Left hindlimb (tissue), 1 donor: ENCODE measurements around the gene VCP.

Experiments
- DNase-seq: peaks from one replicate; pipeline ENCODE4 v3.0.0-alpha.2; 2018

VCP gene

GRCh38 chr9:35102769-35103659 lies 30.6 kb upstream of the VCP start, which contains the start of gene STOML2:
Gene STOML2 (minus strand): TSS chr9:35103131. CDS start chr9:35103094, 37 bp downstream.
- DNase-seq, result peak; percentile 96

DNA sequence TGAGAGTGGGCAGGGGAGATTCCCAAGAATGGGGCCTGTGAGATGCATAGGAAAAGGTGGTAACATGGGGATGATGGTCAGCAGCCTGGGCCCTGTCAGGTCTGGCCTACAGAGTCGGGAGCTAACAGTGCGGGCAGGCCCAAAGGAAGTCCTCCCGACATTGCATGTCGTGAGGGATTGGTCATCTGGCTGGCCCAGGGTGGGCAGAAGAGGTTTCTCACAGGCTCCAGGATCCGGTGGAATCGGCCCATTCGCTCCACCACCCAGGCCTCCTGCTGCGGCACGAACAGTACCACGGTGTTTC lies 30.0 kb upstream of the VCP start:
- no peak for DNase-seq

GRCh38 chr9:35097573-35097972 lies 25.1 kb upstream of the VCP start:
- DNase-seq, result no peak

DNA sequence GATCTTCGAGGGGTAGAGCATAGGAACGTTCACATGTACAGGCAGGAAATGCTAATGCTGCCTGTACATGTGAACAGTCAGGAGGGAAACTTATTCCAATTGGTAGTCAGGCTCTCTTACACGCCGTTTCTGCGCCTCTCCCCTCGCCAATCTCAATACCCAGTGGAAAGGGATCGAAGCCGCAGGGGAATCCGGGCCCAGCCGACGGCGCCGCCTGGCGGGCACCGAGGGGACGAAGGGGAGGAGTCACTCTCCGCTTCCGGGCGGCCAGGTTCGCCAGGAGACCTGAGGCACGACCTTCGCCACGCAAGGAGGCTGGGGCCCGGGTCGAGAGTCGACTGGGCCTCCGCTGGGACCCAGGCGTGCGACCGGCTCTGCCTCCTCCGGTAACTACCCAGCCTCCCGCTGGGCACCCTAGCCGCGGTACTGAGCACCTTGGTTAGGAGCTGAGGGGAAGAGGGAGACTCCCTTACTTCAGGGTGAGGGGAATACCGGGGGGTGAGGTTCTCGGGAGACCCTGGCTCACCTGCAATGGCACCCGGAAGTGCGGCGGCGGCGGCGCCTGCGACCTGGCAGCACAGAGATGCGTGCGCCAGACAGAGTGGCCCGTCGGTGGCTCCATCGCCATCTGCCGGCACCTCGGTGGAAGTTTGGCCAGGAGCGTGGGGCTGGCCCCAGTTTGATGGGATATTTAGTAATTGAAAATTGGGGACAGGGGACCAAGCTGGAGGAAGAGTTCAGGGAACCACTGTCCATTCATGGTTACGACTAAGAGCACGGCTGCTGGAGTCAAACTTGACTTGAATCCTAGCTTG lies 23.8 kb upstream of the VCP start, which contains the start of gene PIGO:
Gene PIGO (minus strand): TSS at position 557 of the 815 bp plus-strand sequence. CDS start 1,026 bp downstream, outside the sequence.
- DNase-seq, result peak; percentile 88

DNA sequence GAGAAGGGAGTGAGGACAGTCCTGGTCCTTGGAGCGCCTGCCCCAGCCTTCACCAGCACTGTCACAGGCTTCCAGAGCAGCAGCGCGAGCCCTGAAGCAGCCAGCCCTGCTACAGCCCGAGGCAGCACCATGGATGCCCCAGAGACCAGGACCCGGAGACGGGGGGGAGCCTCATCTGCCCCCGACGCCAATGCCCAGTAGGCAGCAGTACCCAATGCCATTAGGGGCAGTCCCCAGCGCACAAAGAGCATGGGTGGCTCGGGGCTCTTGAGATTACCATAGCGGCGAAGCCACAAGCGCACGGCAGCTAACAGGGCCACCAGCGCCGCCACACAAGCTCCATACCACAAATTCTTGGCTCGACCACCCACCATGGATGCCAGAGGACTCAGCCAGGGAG lies 19.1 kb upstream of the VCP start:
- DNase-seq, result no peak

DNA sequence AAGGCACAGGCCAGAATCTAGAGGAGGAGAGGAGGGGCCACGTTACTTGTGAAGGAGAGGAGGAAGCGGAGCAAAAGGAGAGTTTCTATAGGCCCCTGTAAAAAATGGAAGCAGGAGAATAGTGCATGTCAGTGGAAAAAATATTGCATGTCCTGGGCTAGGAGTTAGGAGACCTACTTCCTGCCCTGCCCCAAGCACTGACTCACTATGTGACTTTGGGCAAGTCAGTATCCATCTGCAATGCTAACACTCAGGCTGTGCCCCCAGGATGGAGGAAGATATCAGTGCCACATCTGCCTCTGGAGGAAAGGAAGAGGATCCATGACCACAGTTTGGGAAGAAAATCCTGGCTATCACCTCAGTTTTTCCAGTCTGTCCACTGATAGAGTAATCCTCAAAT lies 17.0 kb upstream of the VCP start:
- no peak for DNase-seq

DNA sequence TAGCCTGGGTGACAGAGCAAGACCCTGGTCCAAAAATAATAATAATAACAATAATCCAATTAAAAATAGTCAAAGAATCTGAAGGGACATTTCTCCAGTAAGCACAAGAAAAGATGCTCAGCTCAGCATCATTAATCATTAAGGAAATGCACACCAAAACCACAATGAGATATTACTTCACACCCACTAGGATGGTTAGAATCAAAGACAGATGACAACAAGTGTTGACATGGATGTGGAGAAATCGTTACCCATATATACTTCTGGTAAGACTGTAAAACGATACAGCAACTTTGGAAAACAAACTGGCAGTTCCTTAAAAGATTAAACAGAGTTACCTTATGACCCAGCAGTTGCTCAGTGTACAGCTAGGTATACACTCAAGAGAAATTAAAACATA lies 12.7 kb upstream of the VCP start:
- no peak for DNase-seq

- peak; percentile 94 for DNase-seq
Measured at GRCh38 chr9:35079426-35080341, 7.3 kb upstream of the VCP start, which contains the start of gene FANCG. Gene FANCG (minus strand): TSS chr9:35079942. CDS start chr9:35079524, 418 bp downstream.

DNA sequence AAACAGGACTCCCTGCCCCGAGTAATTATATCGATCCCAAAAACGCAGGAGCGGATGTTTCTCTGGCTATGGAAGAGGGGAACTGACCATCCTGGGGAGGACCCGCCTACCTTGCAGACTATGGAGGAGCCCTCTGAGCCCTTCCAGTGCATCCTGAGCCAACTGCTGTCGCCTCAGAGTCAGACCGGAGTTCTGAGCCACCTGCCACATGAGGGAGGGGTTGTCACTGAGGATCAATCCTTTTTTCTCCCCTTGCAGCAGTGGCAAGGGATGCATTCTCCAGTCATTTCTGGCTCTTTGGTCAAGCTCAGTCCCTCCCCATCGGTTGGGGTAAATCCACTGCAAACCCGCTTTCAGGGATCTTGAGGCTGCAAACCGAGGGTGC lies 6.6 kb upstream of the VCP start:
- peak; percentile 23 for DNase-seq

DNA sequence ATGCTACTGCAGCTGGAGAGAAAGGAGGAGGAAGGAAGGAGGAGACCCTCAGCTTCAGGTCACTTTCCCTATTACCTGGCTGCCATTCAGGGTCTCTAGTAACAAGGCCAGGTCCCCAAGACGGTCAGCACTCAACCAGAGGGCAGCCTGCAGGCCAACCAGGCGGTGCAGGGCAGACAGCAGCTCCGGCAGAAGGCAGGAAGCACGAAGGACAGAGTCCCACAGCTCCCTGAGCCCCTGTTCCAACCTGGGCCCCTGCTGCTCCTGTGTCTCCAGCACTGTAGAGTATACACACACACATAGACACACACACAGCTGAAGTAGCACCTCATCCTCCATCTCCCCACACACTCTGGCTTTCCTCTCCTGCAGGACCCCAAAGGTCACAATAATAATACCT lies 5.6 kb upstream of the VCP start:
- DNase-seq, result peak; percentile 13

DNA sequence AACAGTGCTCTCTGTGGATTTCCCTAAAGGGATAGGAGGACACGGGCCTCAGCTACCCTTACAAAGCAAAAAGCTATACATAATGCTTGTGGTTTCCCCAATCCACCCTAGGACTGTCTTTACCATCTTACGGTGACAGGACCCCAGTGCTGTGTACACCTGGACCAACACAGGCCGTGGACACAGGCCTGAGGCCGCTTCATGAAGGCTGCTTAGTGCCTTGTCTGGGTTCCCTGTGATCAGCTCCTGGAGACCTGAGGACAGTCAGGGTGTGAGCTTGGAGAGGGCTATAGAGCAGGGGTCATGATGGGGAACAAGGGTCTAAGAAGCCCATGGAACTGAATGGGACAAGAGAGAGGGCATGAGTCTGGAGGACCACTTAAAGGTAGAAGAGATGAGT lies 4.4 kb upstream of the VCP start:
- DNase-seq, result no peak

GRCh38 chr9:35075358-35075757 lies 2.9 kb upstream of the VCP start:
- peak; percentile 31 for DNase-seq

- DNase-seq, result no peak
Measured at GRCh38 chr9:35074791-35075190, 2.4 kb upstream of the VCP start.

- DNase-seq, result no peak
Measured at GRCh38 chr9:35074141-35074540, 1.7 kb upstream of the VCP start.

DNA sequence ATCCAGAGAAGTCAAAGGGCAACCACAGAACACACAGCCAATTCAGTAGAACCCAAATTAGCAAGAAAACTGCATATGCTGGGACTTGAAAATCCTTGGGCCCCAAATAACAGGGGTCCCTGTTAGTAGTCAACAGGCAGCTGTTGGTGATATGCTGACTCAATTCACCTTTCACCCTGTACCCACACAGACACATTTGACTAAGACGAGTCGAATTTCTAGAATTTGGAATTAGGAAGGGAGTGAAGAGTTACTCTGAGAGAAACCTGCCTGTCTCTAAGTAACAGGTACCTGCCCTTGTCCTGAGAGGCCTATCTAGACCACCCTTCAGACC lies 821 bp upstream of the VCP start:
- DNase-seq, result no peak

DNA sequence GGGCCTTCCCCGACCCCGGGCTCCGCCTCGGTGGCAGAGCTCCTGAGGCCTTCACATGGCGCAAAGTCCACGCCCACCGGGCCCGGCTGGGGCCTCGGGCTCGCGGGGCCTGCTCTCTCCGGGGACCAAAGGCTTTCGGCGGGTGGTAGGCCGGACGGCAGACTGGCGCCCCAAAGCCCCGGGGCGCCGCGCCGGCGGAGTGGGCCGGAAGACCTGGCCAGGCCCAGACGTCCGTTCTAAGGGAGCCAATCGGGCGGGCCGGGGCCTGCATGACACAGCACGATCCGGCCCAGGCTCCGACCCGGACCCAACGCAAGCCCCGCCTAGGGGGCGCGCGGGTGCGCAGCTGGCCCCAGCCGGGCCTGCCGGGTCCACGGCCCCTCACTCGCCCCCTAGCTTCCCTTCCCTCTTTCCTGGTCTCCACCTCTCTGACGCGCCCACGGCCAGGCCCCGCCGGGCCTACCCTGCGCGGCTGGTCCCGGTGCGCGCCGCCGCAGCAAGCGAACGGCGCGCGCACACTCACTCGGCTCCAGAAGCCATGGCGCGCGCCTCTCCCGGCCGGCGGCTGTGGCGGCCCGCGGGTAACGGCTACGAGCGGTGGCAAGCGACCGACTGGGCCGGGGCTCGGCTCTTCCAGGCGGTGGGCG lies 488 bp downstream of the VCP start:
- peak; percentile 88 for DNase-seq

- DNase-seq, result peak; percentile 1
Measured at GRCh38 chr9:35070823-35071813, 1.3 kb downstream of the VCP start.

- no peak for DNase-seq
Measured at GRCh38 chr9:35069020-35069419, 3.4 kb downstream of the VCP start.

DNA sequence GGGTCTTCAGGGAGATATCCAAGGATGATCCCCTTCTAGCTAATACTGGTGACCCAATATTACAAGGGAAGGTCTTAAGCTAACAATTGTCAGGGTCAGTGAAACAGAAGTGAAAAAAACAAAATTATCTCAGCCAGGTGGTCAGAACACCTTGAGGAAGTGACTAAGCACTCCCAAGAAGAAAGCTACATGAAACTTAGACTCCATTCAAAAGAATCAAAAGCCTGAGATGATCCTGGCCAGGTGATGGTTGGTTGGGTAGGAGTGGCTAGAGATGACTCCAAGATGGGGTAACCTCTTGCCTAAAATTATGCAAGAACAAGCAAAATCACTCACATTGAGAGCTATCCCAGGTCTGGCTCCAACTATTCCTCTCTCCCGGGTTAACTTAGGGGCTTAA lies 5.4 kb downstream of the VCP start:
- peak; percentile 1 for DNase-seq

DNA sequence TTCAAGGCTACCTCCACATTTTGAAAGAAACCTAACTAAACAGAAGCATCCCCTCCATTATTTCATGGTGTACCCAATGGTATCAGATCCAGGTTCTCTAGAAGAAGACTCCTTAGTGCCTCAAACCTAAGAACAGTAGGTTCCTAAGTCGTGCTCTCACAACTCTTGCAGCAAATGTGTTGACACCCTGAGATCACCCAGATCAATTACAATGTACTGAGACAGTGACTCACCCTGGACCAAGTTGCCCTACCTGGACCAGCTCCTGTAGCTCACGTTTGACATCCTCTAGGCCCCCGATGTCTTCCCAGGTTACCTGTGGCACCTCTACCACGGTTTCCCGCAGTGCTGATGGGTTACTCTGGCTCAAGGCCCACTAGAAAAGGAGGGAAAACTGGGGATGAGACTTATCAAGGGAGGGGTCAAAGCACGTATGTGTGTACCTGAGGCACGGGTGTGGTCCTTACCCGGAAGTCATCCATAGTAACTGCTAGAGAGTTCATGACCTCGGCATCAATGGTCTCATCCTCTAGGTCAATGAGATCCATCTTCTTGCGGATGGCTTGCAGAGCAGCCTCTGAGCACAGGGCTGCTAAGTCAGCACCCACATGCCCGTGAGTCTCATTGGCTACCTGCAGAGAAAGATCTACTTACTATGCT lies 11.7 kb downstream of the VCP start:
- DNase-seq, result peak; percentile 14

DNA sequence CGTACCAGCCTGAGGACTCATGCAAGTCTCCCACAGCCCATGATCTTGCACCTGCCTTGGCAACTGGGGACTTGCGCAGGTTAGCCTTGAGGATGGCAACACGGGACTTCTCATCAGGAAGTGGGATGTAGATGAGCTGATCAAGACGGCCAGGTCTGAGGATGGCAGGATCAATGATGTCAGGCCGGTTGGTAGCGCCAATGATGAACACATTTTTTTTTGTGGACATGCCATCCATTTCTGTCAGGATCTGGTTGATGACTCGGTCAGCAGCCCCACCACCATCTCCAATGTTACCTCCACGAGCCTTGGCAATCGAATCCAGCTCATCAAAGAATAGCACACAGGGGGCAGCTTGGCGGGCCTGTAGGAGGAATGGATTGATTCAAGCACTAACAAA lies 13.0 kb downstream of the VCP start:
- DNase-seq, result peak; percentile 9
